GM12873 (cell line): ENCODE data around the gene ADAP1.

Experiments used
- CTCF ChIP-seq: IDR thresholded peaks from 2 replicates; pipeline ENCODE4 v1.5.1; 2012; ENCODE audit warnings: low read depth, mild to moderate bottlenecking, moderate library complexity, low read length, control low read depth; ENCODE audit not compliant: insufficient read depth; ENCODE audit errors: missing control alignments

The ADAP1 gene

GRCh38 chr7:885261-885892, 69.1 kb downstream of the ADAP1 start:
- no peak for TF ChIP-seq CTCF

DNA sequence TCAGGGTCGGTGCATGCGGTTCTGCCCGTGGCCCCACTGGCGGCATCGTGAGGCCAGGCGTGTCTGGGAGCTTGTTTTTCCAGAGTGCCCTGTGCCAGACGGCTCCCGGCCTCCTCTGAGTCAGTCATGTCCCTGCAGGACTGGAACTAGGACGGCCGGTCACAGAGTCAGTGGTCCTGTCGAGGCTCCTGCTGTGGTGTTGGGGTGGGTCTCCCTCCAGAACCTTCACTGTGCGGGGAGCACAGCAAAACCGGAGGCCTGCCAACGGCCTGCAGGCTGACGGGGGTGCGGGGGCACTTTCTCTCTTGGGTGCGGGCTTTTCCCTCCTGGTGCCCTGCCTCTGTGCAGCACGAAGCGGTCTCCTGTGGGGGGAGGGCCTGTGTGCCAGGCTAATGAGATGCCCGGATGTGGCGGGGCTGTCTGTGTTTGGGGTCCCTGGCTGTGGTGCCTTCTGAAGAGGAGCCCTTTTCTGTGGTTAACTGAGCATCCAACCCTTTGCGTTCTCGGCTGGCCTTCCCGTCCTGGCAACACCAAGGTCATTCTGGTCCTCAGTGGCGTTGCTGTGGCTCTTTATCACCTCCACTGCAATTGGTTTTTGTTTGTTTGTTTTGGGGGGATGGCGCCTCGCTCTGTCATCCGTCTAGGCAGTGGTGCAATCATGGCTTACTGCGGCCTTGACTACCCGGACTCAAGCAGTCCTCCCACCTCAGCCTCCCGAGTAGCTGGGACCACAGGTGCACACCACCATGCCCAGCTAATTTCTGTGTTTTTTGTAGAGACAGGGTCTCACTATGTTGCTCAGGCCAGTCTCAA, 70.1 kb downstream of the ADAP1 start:
- no peak for TF ChIP-seq CTCF

GRCh38 chr7:883055-884021, 71.1 kb downstream of the ADAP1 start:
- no peak for TF ChIP-seq CTCF

DNA sequence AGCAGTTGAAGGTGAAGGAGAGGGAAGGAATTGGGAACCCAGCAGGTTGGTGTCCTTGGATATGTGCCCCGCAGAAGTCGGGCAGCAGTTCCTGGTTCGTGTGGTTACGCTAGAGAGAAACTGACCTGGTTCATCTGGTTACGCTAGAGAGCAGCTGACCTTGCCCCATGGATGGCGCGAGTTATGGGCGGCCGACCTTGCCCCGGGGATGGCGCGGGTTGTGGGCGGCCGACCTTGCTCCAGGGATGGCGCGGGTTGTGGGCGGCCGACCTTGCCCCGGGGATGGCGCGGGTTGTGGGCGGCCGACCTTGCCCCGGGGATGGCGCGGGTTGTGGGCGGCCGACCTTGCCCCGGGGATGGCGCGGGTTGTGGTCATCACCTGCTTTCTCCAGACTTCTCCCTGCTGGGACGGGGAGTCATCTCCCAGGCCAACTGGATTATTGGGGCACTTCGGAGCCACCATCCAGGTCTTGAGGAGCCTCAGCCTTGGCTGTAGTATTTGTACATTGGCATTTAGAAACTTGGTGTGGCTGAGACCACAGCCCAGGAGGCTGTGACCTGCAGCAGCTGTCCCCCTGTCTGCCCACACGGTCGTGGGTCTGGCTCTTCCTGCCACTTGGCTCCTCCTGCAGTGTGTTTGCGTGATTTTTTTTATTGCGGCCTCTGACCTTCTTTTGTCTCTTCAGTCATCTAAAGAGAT, 72.0 kb downstream of the ADAP1 start:
- no peak for TF ChIP-seq CTCF

- no peak for TF ChIP-seq CTCF
Observed at GRCh38 chr7:881441-882234, 72.8 kb downstream of the ADAP1 start.

GRCh38 chr7:880450-880849, 74.0 kb downstream of the ADAP1 start:
- no peak for TF ChIP-seq CTCF
